Measurements from ENCODE around the gene E2F3. TPM values are rescaled to one million over a fixed set of nuclear protein-coding genes. Genes with fewer than 3 reads are reported as not detected.

The E2F3 gene
- total RNA-seq, 1 experiment from 2014 or later = 35.7 TPM

DNA sequence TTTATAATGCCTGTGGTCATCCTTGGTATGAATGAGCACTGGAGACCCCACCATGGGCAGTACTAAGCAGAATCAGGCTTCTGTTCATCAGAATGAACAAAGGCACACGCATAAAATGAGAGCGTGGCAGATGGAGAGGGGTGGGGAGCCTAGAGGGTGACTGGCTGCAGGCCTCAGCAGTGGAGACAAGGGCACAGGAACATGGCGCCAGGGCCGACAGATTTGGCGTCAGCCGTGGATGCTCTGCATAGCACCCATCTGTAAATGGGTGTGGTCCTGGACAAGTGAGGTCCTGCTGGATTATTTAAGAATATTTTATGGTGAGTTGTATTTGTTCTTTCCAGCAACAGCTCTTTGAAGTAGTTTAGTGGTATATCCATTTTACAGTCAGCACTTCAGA lies 33.1 kb downstream of the E2F3 start:
- Histone ChIP-seq H3T11ph (ENCODE audit: low read length) (no peak overlapping the region), H3K27ac (ENCODE audit: insufficient read length, low read depth, low read length) (no peak overlapping the region), H3K4me1 (ENCODE audit: insufficient read depth, low read length) (peaks cover 9% of the 10 kb centered on the region), H4K8ac (replicated peaks; ENCODE audit: insufficient read length, low read depth, low read length) (no peak overlapping the region), H3K23me2 (ENCODE audit: insufficient read length, low read depth, low read length, poor library complexity, severe bottlenecking) (no peaks in the 10 kb centered on the region), H2AFZ (ENCODE audit: low read length) (no peak overlapping the region), H2BK120ac (ENCODE audit: low read depth, low read length, poor library complexity, severe bottlenecking) (no peak overlapping the region), H3K27me3 (ENCODE audit: insufficient read depth, low read length) (no peaks in the 10 kb centered on the region), H3K9me3 (ENCODE audit: control insufficient read depth, low read depth, low read length) (no peaks in the 10 kb centered on the region), H4K5ac (ENCODE audit: insufficient read length, low read depth, low read length) (no peak overlapping the region), H2AK5ac (ENCODE audit: insufficient read length, low read length) (no peak overlapping the region), H3K14ac (ENCODE audit: insufficient read depth, low read length) (no peak overlapping the region), H2BK20ac (ENCODE audit: low read depth, low read length, poor library complexity, severe bottlenecking) (no peak overlapping the region), H3K4ac (ENCODE audit: low read depth, low read length) (no peak overlapping the region), H3K4me2 (ENCODE audit: insufficient read depth, insufficient read length, low read length) (no peak overlapping the region), H3K23ac (ENCODE audit: insufficient read length, low read depth, low read length) (no peak overlapping the region), H3K79me2 (ENCODE audit: insufficient read depth, low read length) (peaks cover 37% of the 10 kb centered on the region; the same call in 1 of the 2 replicates), H2BK5ac (ENCODE audit: insufficient read length, low read length) (no peak overlapping the region), H4K91ac (ENCODE audit: insufficient read length, low read depth, low read length) (no peak overlapping the region), H3K18ac (ENCODE audit: insufficient read length, low read depth, low read length) (no peak overlapping the region), H3K79me1 (ENCODE audit: insufficient read depth, low read depth, low read length, poor library complexity, severe bottlenecking) (peaks cover 15% of the 10 kb centered on the region), H4K20me1 (ENCODE audit: control insufficient read depth, insufficient read depth, insufficient read length) (no peaks in the 10 kb centered on the region), H2BK15ac (ENCODE audit: low read depth, low read length) (no peak overlapping the region), H3K9ac (ENCODE audit: extremely low read depth, insufficient read length, low read length) (no peak overlapping the region), H2BK12ac (ENCODE audit: insufficient read length, low read depth, low read length) (no peak overlapping the region), H3K56ac (ENCODE audit: insufficient read length, low read depth, low read length) (no peak overlapping the region)
- no peaks in the 10 kb centered on the region for H3K9me3 Mint-ChIP-seq
- H3K36me3 Mint-ChIP-seq (ENCODE audit: insufficient read depth in 1 of 3, low read depth in 3 of 3) = peaks cover 22 to 52% (median 50%) of the 10 kb centered on the region in 3 experiments
- no peak overlapping the region; a peak in 1 of 7 replicates for H3K27ac Mint-ChIP-seq
- H3K27me3 Mint-ChIP-seq (ENCODE audit: low read depth) = no peaks in the 10 kb centered on the region
- H3K4me1 Mint-ChIP-seq = peaks cover 17 to 20% of the 10 kb centered on the region in 2 experiments
- H3K4me3 Mint-ChIP-seq = no peak overlapping the region
- TF ChIP-seq, protein P1, sequence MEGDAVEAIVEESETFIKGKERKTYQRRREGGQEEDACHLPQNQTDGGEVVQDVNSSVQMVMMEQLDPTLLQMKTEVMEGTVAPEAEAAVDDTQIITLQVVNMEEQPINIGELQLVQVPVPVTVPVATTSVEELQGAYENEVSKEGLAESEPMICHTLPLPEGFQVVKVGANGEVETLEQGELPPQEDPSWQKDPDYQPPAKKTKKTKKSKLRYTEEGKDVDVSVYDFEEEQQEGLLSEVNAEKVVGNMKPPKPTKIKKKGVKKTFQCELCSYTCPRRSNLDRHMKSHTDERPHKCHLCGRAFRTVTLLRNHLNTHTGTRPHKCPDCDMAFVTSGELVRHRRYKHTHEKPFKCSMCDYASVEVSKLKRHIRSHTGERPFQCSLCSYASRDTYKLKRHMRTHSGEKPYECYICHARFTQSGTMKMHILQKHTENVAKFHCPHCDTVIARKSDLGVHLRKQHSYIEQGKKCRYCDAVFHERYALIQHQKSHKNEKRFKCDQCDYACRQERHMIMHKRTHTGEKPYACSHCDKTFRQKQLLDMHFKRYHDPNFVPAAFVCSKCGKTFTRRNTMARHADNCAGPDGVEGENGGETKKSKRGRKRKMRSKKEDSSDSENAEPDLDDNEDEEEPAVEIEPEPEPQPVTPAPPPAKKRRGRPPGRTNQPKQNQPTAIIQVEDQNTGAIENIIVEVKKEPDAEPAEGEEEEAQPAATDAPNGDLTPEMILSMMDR (conservative IDR thresholded peaks at IDR 0.05) = no peak
- no CpG with 5 or more reads among the region's 6 CpGs for WGBS (ENCODE audit: extremely low coverage, insufficient read length, low lambda C conversion rate)
- no peak for DNase-seq

Data from H9 (cell line).